Neural crest cell (in vitro differentiated cells): ENCODE results near the gene IRAK1. TPM values are rescaled to one million over a fixed set of nuclear protein-coding genes. Genes with fewer than 3 reads are reported as not detected.

Source experiments
- DNase-seq: peaks from one replicate; pipeline ENCODE4 v3.0.0; 2021; ENCODE audit warnings: low read depth, mixed read lengths, low spot score
- H3K27ac Mint-ChIP-seq: one replicate; pipeline ENCODE4 v1.8.0; 2021; ENCODE audit warnings: mild to moderate bottlenecking, mixed read lengths; ENCODE audit not compliant: unreplicated experiment
- H3K27me3 Mint-ChIP-seq: 2 replicates; pipeline ENCODE4 v1.8.0; 2021; ENCODE audit warnings: low read depth, mild to moderate bottlenecking, mixed read lengths
- H3K36me3 Mint-ChIP-seq: 2 replicates; pipeline ENCODE4 v1.8.0; 2021; ENCODE audit warnings: low read depth, mild to moderate bottlenecking, mixed read lengths
- H3K4me1 Mint-ChIP-seq: 2 replicates; pipeline ENCODE4 v1.8.0; 2021; ENCODE audit warnings: mixed read lengths
- H3K4me3 Mint-ChIP-seq: one replicate; pipeline ENCODE4 v1.8.0; 2021; ENCODE audit warnings: mild to moderate bottlenecking, mixed read lengths
- H3K9me3 Mint-ChIP-seq: 2 replicates; pipeline ENCODE4 v1.8.0; 2021; ENCODE audit warnings: mixed read lengths
- CTCF ChIP-seq: fragments of 200-600 bp; sonication (generic); conservative IDR thresholded peaks from 2 replicates; pipeline ENCODE4 v1.5.0; 2021; ENCODE audit warnings: antibody characterized with exemption, mild to moderate bottlenecking
- total RNA-seq: library from RNA; stranded (reverse); gene quantifications from 2 replicates; pipeline ENCODE4 v1.2.1, GENCODE V29; 2021

The IRAK1 gene
- total RNA-seq, 1 donor from 2014 or later: 127 TPM

- no peak for DNase-seq
- H3K27me3 Mint-ChIP-seq: peaks cover 3% of the 10 kb centered on the region
- no peak for TF ChIP-seq CTCF
- peak overlapping the region; percentile 54 for H3K4me3 Mint-ChIP-seq
- no peaks in the 10 kb centered on the region for H3K9me3 Mint-ChIP-seq
- peaks cover 9% of the 10 kb centered on the region for H3K4me1 Mint-ChIP-seq
- no peak overlapping the region for H3K27ac Mint-ChIP-seq
- H3K36me3 Mint-ChIP-seq: peaks cover 3% of the 10 kb centered on the region
These were observed 5.0 kb downstream of the IRAK1 start for GRCh38 chrX:154014429-154015380.

- peaks cover 3% of the 10 kb centered on the region for H3K36me3 Mint-ChIP-seq
- H3K27me3 Mint-ChIP-seq: peaks cover 3% of the 10 kb centered on the region
- H3K4me1 Mint-ChIP-seq: peaks cover 7% of the 10 kb centered on the region
- DNase-seq: peak; percentile 47
- H3K9me3 Mint-ChIP-seq: no peaks in the 10 kb centered on the region
- H3K27ac Mint-ChIP-seq: peak overlapping the region; percentile 71
- H3K4me3 Mint-ChIP-seq: peak overlapping the region; percentile 75
- peak; percentile 81 for TF ChIP-seq CTCF
These were observed 5.9 kb downstream of the IRAK1 start for GRCh38 chrX:154013614-154014360.

DNA sequence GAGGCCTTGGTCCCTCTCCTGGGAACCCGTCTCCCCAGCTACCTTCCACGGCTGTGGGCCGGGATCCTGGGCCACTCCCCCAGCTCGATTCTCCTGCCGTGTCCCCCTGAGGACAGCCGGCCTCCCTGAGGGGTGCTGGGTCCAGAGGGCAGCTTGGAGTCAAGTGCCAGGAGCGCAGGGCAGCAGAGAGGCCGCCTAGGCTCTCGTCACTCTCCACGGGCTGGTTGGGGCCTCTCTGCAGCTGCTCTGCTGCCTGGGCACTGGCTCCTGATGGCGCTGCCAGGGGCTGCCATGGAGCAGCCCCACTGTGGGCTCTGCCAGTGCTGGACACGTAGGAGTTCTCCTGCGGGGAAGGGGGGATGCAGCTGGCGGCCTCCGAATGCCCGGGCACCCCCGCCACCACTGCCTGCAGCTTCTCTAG is 6.7 kb downstream of the IRAK1 start:
- TF ChIP-seq CTCF: no peak
- no peak for DNase-seq
- Mint-ChIP-seq H3K4me1 (peaks cover 9% of the 10 kb centered on the region), H3K4me3 (peak overlapping the region; percentile 12), H3K36me3 (peaks cover 7% of the 10 kb centered on the region), H3K27me3 (peaks cover 3% of the 10 kb centered on the region), H3K27ac (no peak overlapping the region), H3K9me3 (no peaks in the 10 kb centered on the region)

- Mint-ChIP-seq H3K4me3 (no peak overlapping the region), H3K27ac (no peak overlapping the region), H3K36me3 (peaks cover 9% of the 10 kb centered on the region), H3K27me3 (peaks cover 3% of the 10 kb centered on the region), H3K4me1 (peaks cover 9% of the 10 kb centered on the region), H3K9me3 (no peaks in the 10 kb centered on the region)
- no peak for DNase-seq
- TF ChIP-seq CTCF: no peak
These were observed 7.2 kb downstream of the IRAK1 start for GRCh38 chrX:154012336-154012991.
